Measurements from ENCODE around the gene TBRG4.
"Not testable (repeated sequence)": the region's sequence is repeated elsewhere in the genome, so short reads cannot be mapped to it uniquely, and the experiment has no call there.

Gene TBRG4

GRCh38 chr7:45111298-45112223, at the start of gene TBRG4:
TSS of gene TBRG4 (minus strand) at chr7:45111697. CDS start at chr7:45109237, 2,460 bp downstream.
- DNase-seq (ENCODE audit: low read depth in 1 of 2, low spot score in 1 of 2): peak; percentile 90 to 93

- DNase-seq (ENCODE audit: low read depth in 1 of 2, low spot score in 1 of 2): no peak
These were observed 49.6 kb upstream of the TBRG4 start for GRCh38 chr7:45161138-45161537.

DNA sequence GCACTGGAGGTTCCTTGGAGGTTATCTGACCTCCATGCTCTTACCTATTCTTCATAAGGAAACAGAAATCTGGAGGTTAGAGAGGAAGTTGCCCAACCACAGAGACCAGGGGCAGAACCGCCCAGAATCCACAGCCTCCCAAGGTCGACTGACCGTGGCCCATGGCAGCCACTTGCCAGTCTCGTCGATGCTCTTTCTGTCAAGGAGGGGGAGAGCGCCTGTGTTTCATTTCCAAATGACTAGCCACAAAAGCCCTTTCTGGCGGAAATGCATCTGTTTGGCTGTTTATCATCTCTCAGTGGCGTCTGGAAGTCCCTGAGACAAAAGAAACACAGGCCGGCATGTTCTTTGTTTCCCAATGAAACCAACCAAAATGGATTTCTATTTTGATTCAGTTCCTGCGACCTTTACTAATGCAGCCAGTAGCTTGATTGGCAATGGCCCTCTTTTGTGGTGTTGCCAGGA, 49.0 kb upstream of the TBRG4 start:
- no peak for DNase-seq (ENCODE audit: low read depth in 1 of 2, low spot score in 1 of 2)

- DNase-seq (ENCODE audit: low read depth in 1 of 2, low spot score in 1 of 2): no peak
These were observed 47.8 kb upstream of the TBRG4 start for GRCh38 chr7:45159296-45159695.

DNA sequence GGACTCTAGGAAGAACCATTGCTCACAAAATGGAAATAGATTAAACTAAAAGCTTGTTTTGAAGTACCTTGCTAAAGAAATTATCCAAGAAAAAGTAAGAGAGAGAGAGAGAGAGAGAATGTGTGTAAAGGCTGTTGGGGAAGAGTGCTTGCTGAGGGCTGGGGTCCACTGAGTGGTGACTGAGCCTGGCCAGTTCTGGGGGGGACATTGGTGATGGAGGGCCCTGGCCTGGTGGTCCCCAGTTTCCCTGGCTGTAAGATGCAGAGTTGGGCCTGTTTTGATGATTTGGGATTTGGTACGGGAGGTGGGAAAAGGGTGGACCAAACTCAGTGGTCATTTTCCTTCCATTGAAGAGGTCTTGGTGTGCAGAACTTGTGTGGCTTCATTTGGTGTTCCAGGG, 47.0 kb upstream of the TBRG4 start:
- DNase-seq (ENCODE audit: low read depth in 1 of 2, low spot score in 1 of 2): no peak

GRCh38 chr7:45157653-45158401, 46.3 kb upstream of the TBRG4 start, which contains the start of gene RAMP3:
TSS of gene RAMP3 (plus strand) at chr7:45157791. CDS start at chr7:45157829, 38 bp downstream.
- no peak for DNase-seq (ENCODE audit: low read depth in 1 of 2, low spot score in 1 of 2)

- DNase-seq (ENCODE audit: low read depth in 1 of 2, low spot score in 1 of 2): no peak
These were observed 45.8 kb upstream of the TBRG4 start for GRCh38 chr7:45157286-45157652.

- no peak for DNase-seq (ENCODE audit: low read depth in 1 of 2, low spot score in 1 of 2)
These were observed 45.2 kb upstream of the TBRG4 start for GRCh38 chr7:45156516-45157272.

GRCh38 chr7:45155941-45156340, 44.4 kb upstream of the TBRG4 start:
- no peak for DNase-seq (ENCODE audit: low read depth in 1 of 2, low spot score in 1 of 2)

- no peak for DNase-seq (ENCODE audit: low read depth in 1 of 2, low spot score in 1 of 2)
These were observed 43.9 kb upstream of the TBRG4 start for GRCh38 chr7:45155357-45155900.

DNA sequence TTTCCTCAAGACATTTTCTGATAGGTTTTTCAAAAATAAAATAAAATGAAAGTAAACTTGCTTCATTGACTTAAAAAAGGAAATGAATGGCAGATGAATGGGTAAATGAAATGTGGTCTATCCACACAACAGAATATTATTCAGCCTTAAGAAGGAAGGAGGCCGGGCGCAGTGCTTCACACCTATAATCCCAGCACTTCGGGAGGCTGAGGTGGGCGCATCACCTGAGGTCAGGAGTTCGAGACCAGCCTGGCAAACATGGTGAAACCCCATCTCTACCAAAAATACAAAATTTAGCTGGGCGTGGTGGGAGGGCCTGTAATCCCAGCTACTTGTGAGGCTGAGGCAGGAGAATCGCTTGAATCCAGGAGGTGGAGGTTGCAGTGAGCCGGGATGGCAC, 42.4 kb upstream of the TBRG4 start:
- not testable (repeated sequence) for DNase-seq (ENCODE audit: low read depth in 1 of 2, low spot score in 1 of 2)

GRCh38 chr7:45153233-45153632, 41.7 kb upstream of the TBRG4 start:
- no peak for DNase-seq (ENCODE audit: low read depth in 1 of 2, low spot score in 1 of 2)

- DNase-seq (ENCODE audit: low read depth in 1 of 2, low spot score in 1 of 2): no peak
These were observed 40.5 kb upstream of the TBRG4 start for GRCh38 chr7:45151967-45152366.

DNA sequence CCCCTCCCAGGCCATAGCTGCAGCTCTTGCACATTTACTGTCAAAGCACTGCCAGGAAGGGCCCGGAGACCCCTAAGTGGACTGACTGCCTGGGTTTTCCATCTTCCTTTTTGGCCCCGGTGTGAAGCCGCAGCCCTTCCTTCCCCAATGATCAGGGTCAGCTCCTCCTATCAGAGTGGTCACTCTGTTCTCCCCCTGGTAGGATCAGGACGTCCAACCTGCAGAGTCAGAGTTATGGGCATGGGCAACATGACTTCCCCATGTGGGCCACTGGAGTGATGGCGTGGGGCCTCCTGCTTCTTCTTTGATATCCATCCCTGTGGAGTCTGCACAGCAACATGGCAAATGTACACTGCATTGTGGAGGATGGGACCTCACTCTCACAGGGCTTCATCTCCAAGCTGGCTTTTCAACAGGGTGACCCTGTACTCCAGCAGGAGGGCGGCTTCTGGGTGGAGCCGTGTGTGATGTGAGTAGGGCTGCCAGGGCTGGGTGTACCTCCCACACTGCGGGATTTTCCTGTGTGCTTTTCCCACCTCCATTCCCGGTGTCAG, 39.7 kb upstream of the TBRG4 start:
- no peak for DNase-seq (ENCODE audit: low read depth in 1 of 2, low spot score in 1 of 2)

DNA sequence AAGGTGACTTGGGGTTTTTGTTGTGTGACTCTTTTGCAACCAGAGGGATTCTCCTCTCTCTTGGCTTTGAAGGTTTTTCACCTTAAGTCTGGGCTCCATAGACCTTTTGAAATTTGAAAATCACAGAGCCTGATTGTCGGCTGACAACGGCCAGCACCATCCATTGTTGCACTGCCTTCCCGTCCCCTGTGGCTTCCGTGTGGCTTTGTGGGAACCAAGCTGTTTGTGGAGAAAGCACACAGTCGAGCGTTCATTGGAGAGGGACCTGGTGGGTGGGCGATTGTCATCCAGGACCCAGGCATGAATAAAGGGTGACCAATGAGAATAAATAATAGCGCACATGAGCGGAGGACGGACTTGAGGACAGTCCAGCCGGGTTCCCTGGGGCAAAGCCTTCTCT, 38.7 kb upstream of the TBRG4 start:
- DNase-seq (ENCODE audit: low read depth in 1 of 2, low spot score in 1 of 2): no peak

DNA sequence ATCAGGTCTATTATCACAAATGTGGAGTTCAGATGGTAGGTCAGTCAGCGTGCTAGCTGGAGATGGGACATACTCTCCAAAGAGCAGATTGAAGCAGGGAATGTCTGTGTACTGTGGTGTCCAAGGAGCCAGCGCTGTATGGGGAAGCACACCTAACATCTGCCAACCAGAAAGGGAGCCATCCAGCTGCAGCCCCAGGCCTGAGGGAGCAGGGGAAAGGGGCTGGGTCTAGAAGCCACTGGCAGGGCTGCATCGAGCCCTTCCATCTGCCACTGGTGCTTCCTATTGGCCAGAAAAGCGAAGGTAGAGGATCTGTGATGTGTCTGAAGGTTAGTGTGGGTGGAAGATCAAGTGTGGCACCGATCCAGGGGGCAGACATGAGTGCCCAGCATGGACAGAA, 38.1 kb upstream of the TBRG4 start:
- DNase-seq (ENCODE audit: low read depth in 1 of 2, low spot score in 1 of 2): no peak

GRCh38 chr7:45148653-45148973, 37.1 kb upstream of the TBRG4 start:
- no peak for DNase-seq (ENCODE audit: low read depth in 1 of 2, low spot score in 1 of 2)

- no peak for DNase-seq (ENCODE audit: low read depth in 1 of 2, low spot score in 1 of 2)
These were observed 36.6 kb upstream of the TBRG4 start for GRCh38 chr7:45147858-45148652.

DNA sequence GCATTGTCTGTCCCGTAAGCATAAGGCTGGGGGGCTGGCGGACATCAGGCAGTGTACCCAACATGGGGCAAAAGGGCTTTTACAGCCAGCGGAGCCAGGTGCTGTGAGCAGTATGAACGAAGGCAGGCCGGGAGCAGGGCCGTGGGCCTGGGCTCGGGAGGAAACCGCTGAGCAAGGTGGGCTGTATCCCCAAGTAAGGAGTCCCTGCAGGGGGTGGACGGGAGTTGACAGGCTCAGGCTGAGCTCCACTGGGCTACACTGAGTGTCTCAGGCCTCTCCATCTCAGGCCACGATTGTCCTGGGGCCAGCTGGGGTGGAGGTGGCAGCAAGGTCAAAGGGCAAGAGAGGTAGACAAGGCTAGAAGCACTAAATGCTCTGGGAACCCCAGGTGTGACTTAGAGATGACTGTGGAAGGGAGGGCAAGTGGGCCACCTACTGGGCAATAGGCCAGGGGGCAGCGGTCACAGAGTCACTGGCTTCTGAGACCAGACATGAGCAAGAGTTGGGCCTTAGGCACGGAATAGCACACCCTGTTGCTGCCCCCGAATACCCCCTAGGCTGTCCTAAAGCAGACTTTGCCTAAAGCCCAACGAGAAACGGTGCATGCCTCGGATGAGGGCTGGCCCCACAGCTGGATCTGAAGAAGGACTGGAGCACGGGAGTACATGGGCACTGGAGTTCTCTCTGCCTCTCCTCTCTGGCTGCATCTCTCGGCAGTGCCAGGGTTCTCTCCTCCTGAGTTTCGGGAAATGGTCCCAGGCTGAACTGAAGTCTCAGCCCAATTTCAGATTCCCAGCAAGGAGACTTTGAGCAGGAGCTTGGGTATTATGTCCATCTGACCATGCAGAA, 35.3 kb upstream of the TBRG4 start:
- DNase-seq (ENCODE audit: low read depth in 1 of 2, low spot score in 1 of 2): no peak
